Measurements from ENCODE around the gene ELP5. TPM values are rescaled to one million over a fixed set of nuclear protein-coding genes. Genes with fewer than 3 reads are reported as not detected.
A peak's percentile ranks its signal among the peaks of the same experiment; 100 is the strongest.

ELP5 gene
- total and polyA plus RNA-seq, 8 donors = 8.4 to 45.2 (median 19.5) TPM; not detected in 1

DNA sequence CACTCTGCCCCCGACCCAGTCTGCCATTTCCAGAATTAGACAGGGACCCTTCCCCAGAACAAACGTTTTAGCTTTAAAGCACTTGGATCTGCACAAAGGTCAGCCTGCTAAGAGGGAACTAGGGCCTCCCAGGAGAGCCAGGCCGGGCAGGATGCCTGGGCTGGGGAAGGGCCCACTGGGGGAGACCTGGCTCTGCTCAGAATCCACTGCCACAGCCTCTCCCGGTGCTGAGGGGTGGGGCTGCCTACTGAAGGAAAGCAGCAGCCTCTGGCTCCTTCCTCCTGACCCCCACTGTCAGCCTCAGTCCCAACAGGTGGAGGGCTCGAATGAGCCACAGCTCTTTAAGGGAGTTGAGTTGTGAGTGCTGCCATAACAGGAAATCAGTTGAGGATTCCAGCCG lies 40.7 kb downstream of the ELP5 start:
- WGBS, 5 donors = 24 to 45% (median 31%) methylated on average over 6 of the region's 6 CpGs
- H3K27me3 ChIP-seq = peaks cover 0 to 90% (median 28%) of the 10 kb centered on the region in 3 donors
- H3K36me3 ChIP-seq = no peaks in the 10 kb centered on the region
- H3K4me3 ChIP-seq = no peak overlapping the region
- H3K4me1 ChIP-seq = peaks cover 31 to 51% (median 44%) of the 10 kb centered on the region in 4 donors
- no peak for TF ChIP-seq POLR2AphosphoS5 (IDR thresholded peaks at IDR 0.05)
- intact Hi-C loops (cut with DNase I; ENCODE audit: low total_unique reads) = no loop called here
- no peaks in the 10 kb centered on the region for H3K9me3 ChIP-seq
- H3K27ac ChIP-seq = peak overlapping the region in 2 of 5 donors; percentile 13 to 46
- DNase-seq = peak in 1 of 2 donors; percentile 73

- DNase-seq = no peak
- peak overlapping the region in 2 of 5 donors; percentile 13 to 46 for H3K27ac ChIP-seq
- no peak overlapping the region for H3K4me3 ChIP-seq
- no peak for TF ChIP-seq POLR2AphosphoS5 (IDR thresholded peaks at IDR 0.05)
- TF ChIP-seq CTCF (IDR thresholded peaks at IDR 0.05) = no peak
- no peak for TF ChIP-seq EP300 (IDR thresholded peaks at IDR 0.05)
- no peak for TF ChIP-seq POLR2A (IDR thresholded peaks at IDR 0.05)
- WGBS, 5 donors = 83 to 95% (median 89%) methylated on average over 10 to 11 of the region's 11 CpGs
- intact Hi-C loops (cut with DNase I; ENCODE audit: low total_unique reads) = no loop called here
- H3K4me1 ChIP-seq = peaks cover 31 to 51% (median 44%) of the 10 kb centered on the region in 4 donors
- H3K36me3 ChIP-seq = no peaks in the 10 kb centered on the region
- no peaks in the 10 kb centered on the region for H3K9me3 ChIP-seq
- H3K27me3 ChIP-seq = peaks cover 0 to 90% (median 28%) of the 10 kb centered on the region in 3 donors
These were observed 41.1 kb downstream of the ELP5 start for GRCh38 chr17:7293159-7293558.

- TF ChIP-seq POLR2AphosphoS5 (IDR thresholded peaks at IDR 0.05) = no peak
- H3K36me3 ChIP-seq = no peaks in the 10 kb centered on the region
- H3K9me3 ChIP-seq = no peaks in the 10 kb centered on the region
- intact Hi-C loops (cut with DNase I; ENCODE audit: low total_unique reads) = no loop called here
- DNase-seq = peak; percentile 61 to 74
- WGBS, 5 donors = 4 to 15% (median 8%) methylated on average over 9 to 71 of the region's 75 CpGs
- peak overlapping the region; percentile 32 to 50 (median 34) for H3K4me3 ChIP-seq
- H3K27ac ChIP-seq = peak overlapping the region in 1 of 5 donors; percentile 68
- peaks cover 0 to 92% (median 28%) of the 10 kb centered on the region in 3 donors for H3K27me3 ChIP-seq
- peaks cover 31 to 51% (median 44%) of the 10 kb centered on the region in 4 donors for H3K4me1 ChIP-seq
These were observed 42.0 kb downstream of the ELP5 start for GRCh38 chr17:7293816-7294613.

DNA sequence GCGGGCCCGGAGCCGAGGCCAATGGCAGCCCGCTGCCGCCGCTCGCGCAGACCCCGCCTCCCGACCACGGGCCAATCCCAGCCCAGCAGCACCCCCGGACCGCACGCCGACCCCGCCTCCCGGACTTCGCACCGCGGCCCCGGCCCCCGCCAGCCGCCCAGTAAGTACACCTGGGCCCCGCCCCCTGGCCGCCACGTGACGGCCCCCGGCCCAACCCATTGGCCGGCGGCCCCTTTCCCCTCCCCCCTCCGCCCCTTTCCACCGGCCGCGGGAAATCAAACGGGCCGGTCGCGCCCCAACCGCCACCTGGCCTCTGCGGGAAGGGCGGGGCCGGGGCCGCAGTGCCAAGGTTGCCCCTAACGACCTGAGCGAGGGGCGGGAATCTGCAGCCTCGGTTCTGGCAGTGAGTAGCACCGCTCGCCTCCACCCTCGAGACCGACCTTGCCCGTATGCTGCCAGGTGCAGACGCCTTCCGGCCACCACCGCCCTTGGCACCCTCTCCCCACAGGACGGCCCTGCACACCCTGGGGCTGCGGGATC lies 42.7 kb downstream of the ELP5 start, which contains the start of gene YBX2:
Gene YBX2, minus strand, starts transcription at position 26 of the 540 bp plus-strand sequence. CDS start 139 bp downstream, outside the sequence.
- 0 to 7% (median 1%) methylated on average over 25 to 53 of the region's 57 CpGs for WGBS, 5 donors
- Histone ChIP-seq H3K9me3 (no peaks in the 10 kb centered on the region), H3K27me3 (peaks cover 0 to 85% (median 28%) of the 10 kb centered on the region in 3 donors), H3K4me3 (peak within 1 kb of the TSS; percentile 32 to 50 (median 34)), H3K36me3 (no peaks in the 10 kb centered on the region), H3K27ac (peak within 1 kb of the TSS in 4 of 5 donors; percentile 1 to 68 (median 42)), H3K4me1 (peaks cover 31 to 51% (median 44%) of the 10 kb centered on the region in 4 donors)
- DNase-seq = peak; percentile 85 to 94
- intact Hi-C loops (cut with DNase I; ENCODE audit: low total_unique reads) = no loop called here
- no peak for TF ChIP-seq POLR2A (IDR thresholded peaks at IDR 0.05)
- peak in 1 of 3 donors; percentile 39 for TF ChIP-seq POLR2AphosphoS5 (IDR thresholded peaks at IDR 0.05)

GRCh38 chr17:7295230-7296180 lies 43.5 kb downstream of the ELP5 start:
- WGBS, 5 donors = 52 to 65% (median 57%) methylated on average over 42 of the region's 42 CpGs
- intact Hi-C loops (cut with DNase I; ENCODE audit: low total_unique reads) = no loop called here
- no peaks in the 10 kb centered on the region for H3K36me3 ChIP-seq
- peak overlapping the region; percentile 26 to 68 (median 57) for H3K27ac ChIP-seq
- peak overlapping the region; percentile 32 to 50 (median 34) for H3K4me3 ChIP-seq
- peaks cover 31 to 51% (median 44%) of the 10 kb centered on the region in 4 donors for H3K4me1 ChIP-seq
- TF ChIP-seq POLR2A (IDR thresholded peaks at IDR 0.05) = no peak
- peaks cover 0 to 78% (median 28%) of the 10 kb centered on the region in 3 donors for H3K27me3 ChIP-seq
- no peaks in the 10 kb centered on the region for H3K9me3 ChIP-seq
- DNase-seq = no peak
